Large intestine (tissue), 3 donors: ENCODE measurements around the gene BARX1. TPM values are rescaled to one million over a fixed set of nuclear protein-coding genes. Genes with fewer than 3 reads are reported as not detected.
A peak's percentile ranks its signal among the peaks of the same experiment; 100 is the strongest.

ENCODE experiments used
- DNase-seq, 2 donors: peaks; one replicate each; pipeline versions ENCODE4 v3.0.0 to v3.0.0-alpha.2; 2013
- H3K27ac ChIP-seq: one replicate; pipeline ENCODE4 v1.5.1; 2013; ENCODE audit warnings: low read length
- H3K27me3 ChIP-seq: 2 replicates; pipeline ENCODE4 v1.6.1; 2013; ENCODE audit warnings: low read length; ENCODE audit not compliant: control insufficient read depth, insufficient read depth
- H3K36me3 ChIP-seq: 2 replicates; pipeline ENCODE4 v1.6.1; 2013; ENCODE audit warnings: low read length; ENCODE audit not compliant: control insufficient read depth, insufficient read depth
- H3K4me1 ChIP-seq: one replicate; pipeline ENCODE4 v1.6.1; 2013; ENCODE audit warnings: low read length; ENCODE audit not compliant: control insufficient read depth, insufficient read depth
- H3K4me3 ChIP-seq: one replicate; pipeline ENCODE4 v1.5.1; 2013; ENCODE audit warnings: low read length
- H3K9me3 ChIP-seq: one replicate; pipeline ENCODE4 v1.6.1; 2013; ENCODE audit warnings: mild to moderate bottlenecking, low read depth, low read length, moderate library complexity; ENCODE audit not compliant: control insufficient read depth
- WGBS: methylation state at CpG from one replicate; pipeline ENCODE4 v1.1.5; 2013; ENCODE audit warnings: low lambda C conversion rate; ENCODE audit not compliant: insufficient coverage; 5-methylcytosine and 5-hydroxymethylcytosine counted together
- polyA plus RNA-seq: library from polyadenylated mRNA; unstranded; fragments of 120-200 nt; gene quantifications from one replicate; pipeline ENCODE4 v1.2.1, GENCODE V29; 2013

The BARX1 gene
- polyA plus RNA-seq, 1 donor: 0.06 TPM

GRCh38 chr9:93959739-93960154, 4.6 kb upstream of the BARX1 start:
- Histone ChIP-seq H3K4me3 (no peak overlapping the region), H3K4me1 (peaks cover 14% of the 10 kb centered on the region), H3K27me3 (peaks cover 77% of the 10 kb centered on the region), H3K9me3 (peaks cover 21% of the 10 kb centered on the region), H3K27ac (no peak overlapping the region), H3K36me3 (no peaks in the 10 kb centered on the region)
- no peak for DNase-seq
- WGBS: 7% methylated on average over 3 of the region's 10 CpGs

DNA sequence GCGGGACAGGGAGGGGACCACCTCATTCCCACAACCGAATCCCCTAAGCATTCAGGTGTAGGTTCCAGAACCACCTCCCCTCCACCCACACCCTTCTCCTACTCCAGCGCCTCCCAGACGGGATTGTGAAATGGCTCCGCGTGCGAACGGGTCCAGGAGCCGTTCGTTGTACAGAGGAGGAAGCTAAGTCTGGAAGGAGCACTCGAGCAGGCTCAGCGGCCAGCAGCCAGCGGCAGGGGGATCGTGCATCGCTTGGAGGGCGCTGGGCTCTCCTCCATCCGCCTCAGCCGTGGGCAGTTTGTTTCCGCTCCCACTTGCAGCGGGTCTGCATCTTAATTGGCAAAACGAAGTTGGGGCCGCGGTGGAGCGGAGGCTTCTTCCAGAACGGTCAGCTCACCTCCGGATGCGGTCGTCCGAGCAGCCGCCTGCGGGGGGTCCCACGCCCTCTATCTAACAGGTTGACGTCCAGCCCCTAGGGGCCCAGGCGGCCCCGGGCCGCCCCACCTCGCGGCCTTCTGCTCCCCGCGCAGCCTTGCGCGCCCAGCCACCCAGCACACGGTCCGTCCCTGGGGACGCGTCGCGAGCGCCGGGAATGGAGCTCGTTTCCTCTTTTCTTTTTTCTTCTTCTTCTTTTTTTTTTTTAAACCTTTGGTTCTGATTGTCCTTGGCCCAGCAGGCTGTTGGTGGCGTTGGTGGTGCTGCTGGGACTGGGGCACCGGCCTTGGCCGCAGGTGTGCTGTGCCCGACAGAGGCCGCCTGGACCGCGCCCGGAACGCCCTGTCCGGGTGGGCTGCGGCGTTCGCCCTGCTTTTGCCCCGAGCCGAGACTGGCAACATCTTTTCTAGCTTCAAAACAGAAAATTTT, 3.9 kb upstream of the BARX1 start:
- H3K4me1 ChIP-seq: peaks cover 14% of the 10 kb centered on the region
- DNase-seq: peak in 1 of 2 donors; percentile 49
- no peak overlapping the region for H3K4me3 ChIP-seq

GRCh38 chr9:93958121-93958818, 3.1 kb upstream of the BARX1 start:
- Histone ChIP-seq H3K4me3 (peak overlapping the region; percentile 6), H3K27me3 (peaks cover 87% of the 10 kb centered on the region), H3K36me3 (no peaks in the 10 kb centered on the region), H3K9me3 (peaks cover 30% of the 10 kb centered on the region), H3K27ac (no peak overlapping the region), H3K4me1 (peaks cover 17% of the 10 kb centered on the region)
- no CpG with 5 or more reads among the region's 49 CpGs for WGBS
- peak in 1 of 2 donors; percentile 23 for DNase-seq

More for the DNA sequence above, 3.9 kb upstream of the BARX1 start:
- H3K9me3 ChIP-seq: peaks cover 26% of the 10 kb centered on the region
- H3K27ac ChIP-seq: no peak overlapping the region
- no peaks in the 10 kb centered on the region for H3K36me3 ChIP-seq
- H3K27me3 ChIP-seq: peaks cover 84% of the 10 kb centered on the region
- 0% methylated on average over 1 of the region's 66 CpGs for WGBS

GRCh38 chr9:93955981-93956784, 1.0 kb upstream of the BARX1 start:
- WGBS: no CpG with 5 or more reads among the region's 12 CpGs
- peaks cover 95% of the 10 kb centered on the region for H3K27me3 ChIP-seq
- H3K4me1 ChIP-seq: peaks cover 19% of the 10 kb centered on the region
- H3K27ac ChIP-seq: no peak overlapping the region
- H3K4me3 ChIP-seq: no peak overlapping the region
- DNase-seq: no peak
- H3K36me3 ChIP-seq: no peaks in the 10 kb centered on the region
- H3K9me3 ChIP-seq: peaks cover 42% of the 10 kb centered on the region

DNA sequence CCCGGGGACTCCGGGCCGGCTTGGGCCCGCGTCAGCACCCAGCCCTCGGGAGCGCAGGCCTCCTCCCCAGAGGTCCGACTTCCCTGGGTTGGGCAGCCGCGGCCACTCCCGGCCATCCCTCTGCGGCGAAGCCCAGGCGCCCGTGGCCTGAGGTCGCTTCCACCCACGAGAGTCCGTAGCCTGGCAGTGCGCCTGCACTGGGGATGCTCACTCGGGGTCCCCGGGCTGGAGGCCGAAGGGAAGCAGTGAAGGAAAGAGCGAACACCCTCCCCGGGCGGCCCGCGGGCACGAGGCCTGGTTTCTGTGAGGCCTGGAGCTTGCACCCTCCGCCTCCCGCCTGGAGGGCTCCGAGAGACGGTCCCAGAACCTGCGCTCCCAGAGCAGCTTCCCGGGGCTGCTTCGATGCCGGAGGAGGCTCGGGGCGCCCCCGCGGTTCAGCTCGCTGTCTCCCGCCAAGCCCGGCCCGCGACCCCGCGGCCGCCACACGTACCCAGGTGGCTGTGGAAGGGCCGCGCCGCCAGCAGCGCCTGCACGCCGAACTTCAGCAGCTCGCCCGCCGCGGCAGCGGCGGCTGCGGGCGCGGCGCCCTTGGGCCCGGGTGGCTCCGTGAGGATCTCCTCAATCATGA, 607 bp downstream of the BARX1 start:
- no CpG with 5 or more reads among the region's 67 CpGs for WGBS
- Histone ChIP-seq H3K4me3 (no peak overlapping the region), H3K4me1 (peaks cover 17% of the 10 kb centered on the region), H3K36me3 (no peaks in the 10 kb centered on the region), H3K27ac (no peak overlapping the region), H3K27me3 (peaks cover 95% of the 10 kb centered on the region), H3K9me3 (peaks cover 38% of the 10 kb centered on the region)
- DNase-seq: no peak

DNA sequence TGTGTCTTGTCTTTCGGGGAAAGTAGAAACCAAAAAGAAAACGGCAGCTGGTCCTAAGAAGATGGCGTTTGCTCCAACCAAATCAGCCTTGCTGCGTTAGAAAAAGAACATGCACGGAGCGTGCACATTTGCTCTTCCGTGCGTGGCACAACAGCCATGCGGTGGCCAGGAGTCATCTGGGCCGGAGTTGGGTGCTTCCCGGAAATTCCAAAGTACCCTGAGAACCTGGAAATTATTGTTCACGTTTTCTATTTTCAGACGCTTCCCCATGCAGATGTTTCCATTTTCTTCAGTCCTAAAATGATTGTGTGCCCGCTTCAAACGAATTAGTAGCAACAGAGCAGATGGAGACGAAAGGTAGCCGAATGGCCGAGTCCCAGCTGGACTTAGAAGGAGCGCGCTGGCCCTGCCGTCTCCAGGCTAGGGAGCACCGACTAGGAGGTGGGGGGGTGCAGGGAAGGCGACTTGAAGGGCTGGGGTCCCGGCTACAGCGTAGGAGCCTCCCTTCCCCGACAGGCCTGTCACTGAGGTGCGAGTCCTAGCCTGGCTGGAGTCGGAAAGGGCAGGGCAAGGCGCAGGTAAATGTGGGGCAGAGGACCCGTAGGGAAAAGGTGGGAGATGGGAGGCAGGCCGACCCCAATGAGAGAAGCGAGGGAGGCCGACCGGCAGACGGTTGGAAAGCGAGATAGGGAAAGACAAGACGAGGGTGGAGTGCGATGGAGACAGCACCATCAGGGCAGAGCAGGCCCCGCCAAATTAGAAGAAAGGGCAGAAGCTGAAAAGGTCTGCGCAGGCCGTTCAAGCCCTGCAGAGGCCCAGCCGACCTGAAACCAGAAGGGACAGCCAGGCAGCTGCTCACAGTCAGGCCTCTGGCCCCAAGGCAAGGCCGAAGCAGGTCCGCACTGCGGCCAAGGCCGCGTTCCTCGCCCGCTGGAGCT, 1.4 kb downstream of the BARX1 start:
- no CpG with 5 or more reads among the region's 49 CpGs for WGBS

DNA sequence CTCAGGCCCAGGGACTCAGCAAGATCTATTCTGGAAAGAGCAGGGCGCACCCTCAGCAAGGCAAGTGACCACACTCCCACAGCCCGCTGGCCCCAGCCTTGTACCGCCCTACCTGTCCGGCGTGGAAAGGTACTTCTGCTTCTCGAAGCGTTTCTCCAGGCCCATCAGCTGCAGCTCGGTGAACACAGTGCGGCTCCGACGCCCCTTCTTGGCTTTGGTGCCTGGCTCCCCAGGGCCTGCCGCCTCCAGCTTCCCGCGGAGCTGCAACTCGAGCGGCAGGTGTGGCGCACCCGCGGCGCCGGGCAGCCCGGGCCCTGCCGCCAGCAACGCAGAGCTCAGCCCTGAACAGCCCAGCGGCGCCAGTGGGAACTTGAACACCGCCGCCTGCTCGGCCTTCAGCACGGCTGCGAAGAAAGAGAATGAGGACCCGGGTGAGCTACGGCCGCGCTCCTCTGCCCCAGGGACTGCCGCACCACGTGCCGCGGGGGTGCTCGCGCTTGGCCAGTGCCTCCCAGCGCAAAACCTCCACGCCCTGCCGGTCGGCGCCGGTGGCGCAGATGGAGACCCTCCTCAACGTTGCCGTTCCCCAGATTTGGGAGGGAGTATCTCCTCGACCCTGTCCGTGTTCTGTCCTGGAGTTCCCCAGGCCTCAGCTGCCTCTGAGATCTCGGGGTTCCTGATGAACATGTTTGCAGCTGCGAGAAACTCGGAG, 2.2 kb downstream of the BARX1 start:
- H3K9me3 ChIP-seq: peaks cover 36% of the 10 kb centered on the region
- no CpG with 5 or more reads among the region's 55 CpGs for WGBS
- H3K4me1 ChIP-seq: peaks cover 11% of the 10 kb centered on the region
- no peak overlapping the region for H3K4me3 ChIP-seq
- H3K36me3 ChIP-seq: no peaks in the 10 kb centered on the region
- H3K27ac ChIP-seq: no peak overlapping the region
- peak in 1 of 2 donors; percentile 19 for DNase-seq
- H3K27me3 ChIP-seq: peaks cover 95% of the 10 kb centered on the region

More for the DNA sequence above, 1.4 kb downstream of the BARX1 start:
- Histone ChIP-seq H3K9me3 (peaks cover 37% of the 10 kb centered on the region), H3K36me3 (no peaks in the 10 kb centered on the region), H3K4me1 (peaks cover 13% of the 10 kb centered on the region), H3K27me3 (peaks cover 95% of the 10 kb centered on the region), H3K4me3 (no peak overlapping the region), H3K27ac (no peak overlapping the region)
- DNase-seq: no peak

DNA sequence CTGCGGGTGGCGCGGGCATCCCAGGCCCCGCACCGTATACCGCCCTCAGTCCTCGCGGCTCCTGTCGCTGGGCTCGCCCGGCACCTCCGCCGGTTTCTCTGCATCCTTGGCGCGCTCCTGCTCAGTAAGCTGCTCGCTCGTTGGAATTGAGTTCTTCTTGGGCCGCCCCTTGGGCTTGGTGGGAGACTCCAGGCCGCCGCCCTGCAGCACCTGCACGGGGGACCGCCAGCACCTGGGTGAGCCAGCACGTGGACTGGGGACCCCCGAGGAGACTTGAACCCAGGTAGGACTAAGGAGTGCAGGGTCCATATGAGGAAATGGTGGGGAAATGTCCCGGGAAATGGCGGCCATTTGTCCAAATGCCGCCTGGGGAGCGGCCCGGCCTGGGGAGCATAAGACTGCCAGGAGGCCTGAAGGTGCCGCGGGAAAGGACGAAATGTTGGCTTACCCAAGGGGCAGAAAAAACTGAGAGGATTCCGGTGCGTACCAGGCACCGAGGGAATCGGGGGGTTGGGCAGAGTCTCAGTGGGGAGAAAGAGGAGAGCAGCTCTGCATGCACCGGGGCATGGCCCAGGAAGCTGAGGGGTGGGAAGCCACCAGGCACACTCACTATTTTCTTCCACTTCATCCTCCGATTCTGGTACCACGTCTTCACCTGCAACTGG, 2.9 kb downstream of the BARX1 start:
- no peak overlapping the region for H3K4me3 ChIP-seq
- H3K9me3 ChIP-seq: peaks cover 36% of the 10 kb centered on the region
- 0% methylated on average over 6 of the region's 39 CpGs for WGBS
- no peaks in the 10 kb centered on the region for H3K36me3 ChIP-seq
- peaks cover 95% of the 10 kb centered on the region for H3K27me3 ChIP-seq
- no peak overlapping the region for H3K27ac ChIP-seq
- no peak for DNase-seq
- H3K4me1 ChIP-seq: peaks cover 11% of the 10 kb centered on the region
